ENCODE data around the gene PSMG1.
"Not testable (repeated sequence)": the region's sequence is repeated elsewhere in the genome, so short reads cannot be mapped to it uniquely, and the experiment has no call there.

PSMG1 gene, protein sequence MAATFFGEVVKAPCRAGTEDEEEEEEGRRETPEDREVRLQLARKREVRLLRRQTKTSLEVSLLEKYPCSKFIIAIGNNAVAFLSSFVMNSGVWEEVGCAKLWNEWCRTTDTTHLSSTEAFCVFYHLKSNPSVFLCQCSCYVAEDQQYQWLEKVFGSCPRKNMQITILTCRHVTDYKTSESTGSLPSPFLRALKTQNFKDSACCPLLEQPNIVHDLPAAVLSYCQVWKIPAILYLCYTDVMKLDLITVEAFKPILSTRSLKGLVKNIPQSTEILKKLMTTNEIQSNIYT

DNA sequence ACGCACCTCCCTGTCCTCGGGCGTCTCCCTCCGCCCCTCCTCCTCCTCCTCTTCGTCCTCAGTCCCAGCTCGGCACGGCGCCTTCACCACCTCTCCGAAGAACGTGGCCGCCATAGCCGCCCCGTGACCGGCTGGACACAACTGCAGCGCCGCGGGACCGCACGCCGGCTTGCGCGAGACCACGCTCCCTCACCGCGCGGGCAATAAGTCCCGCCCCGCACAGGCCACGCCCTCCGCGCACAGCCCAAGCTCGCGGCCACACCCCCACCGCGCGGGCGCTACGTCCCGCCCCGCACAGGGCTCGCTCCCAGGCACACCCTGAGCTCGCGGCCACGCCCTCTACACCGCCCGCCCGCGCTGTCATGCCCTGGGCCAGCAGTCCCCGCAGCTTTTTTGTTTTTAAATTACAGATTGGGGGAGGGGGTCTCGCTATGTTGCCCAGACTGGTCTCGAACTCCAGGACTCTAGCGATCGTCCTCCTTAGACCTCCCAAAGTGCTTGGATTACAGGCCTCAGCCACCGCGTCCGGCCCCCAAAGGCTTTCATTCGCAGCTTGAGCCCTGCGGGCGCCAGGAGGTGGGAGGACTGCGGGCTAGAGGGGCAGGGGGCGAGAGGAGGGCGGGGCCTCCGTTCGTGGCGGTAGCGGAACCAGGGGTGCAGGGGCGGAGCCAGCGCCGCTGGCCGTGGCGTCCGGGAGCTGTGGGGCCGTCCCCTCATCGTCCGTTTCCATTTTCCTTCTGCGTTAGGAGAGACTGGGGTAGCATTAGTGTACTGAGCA, at the start of gene PSMG1:
Gene PSMG1, minus strand, starts transcription at position 180 of the 778 bp plus-strand sequence. Its CDS starts 66 bp downstream, at position 114.
- DNase-seq: peak; percentile 97

- DNase-seq: no peak
Measured at GRCh38 chr21:39232861-39233291, 49.6 kb upstream of the PSMG1 start.

- DNase-seq: no peak
Measured at GRCh38 chr21:39224930-39225329, 41.7 kb upstream of the PSMG1 start.

DNA sequence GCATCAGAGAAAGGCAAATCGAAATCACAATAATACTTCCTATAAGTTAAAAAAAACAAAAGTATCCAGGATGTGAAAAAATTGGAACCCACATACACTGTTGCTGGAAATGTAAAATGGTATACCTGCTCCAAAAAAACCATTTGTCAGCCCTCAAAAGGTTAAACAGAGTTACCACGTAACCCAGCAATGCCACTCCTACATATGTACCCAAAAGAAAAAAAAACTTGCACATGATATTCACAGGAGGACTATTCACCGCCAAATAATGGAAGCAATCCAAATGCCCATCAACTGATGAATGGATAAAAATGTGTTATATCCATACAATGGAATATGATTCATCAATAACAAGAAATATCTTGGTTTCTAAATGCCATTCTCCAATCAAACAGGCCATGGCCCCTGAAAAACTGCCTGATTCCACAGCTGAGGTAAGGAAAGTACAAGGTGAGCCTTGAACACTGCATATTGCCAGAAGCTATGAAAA, 38.8 kb upstream of the PSMG1 start:
- no peak for DNase-seq

DNA sequence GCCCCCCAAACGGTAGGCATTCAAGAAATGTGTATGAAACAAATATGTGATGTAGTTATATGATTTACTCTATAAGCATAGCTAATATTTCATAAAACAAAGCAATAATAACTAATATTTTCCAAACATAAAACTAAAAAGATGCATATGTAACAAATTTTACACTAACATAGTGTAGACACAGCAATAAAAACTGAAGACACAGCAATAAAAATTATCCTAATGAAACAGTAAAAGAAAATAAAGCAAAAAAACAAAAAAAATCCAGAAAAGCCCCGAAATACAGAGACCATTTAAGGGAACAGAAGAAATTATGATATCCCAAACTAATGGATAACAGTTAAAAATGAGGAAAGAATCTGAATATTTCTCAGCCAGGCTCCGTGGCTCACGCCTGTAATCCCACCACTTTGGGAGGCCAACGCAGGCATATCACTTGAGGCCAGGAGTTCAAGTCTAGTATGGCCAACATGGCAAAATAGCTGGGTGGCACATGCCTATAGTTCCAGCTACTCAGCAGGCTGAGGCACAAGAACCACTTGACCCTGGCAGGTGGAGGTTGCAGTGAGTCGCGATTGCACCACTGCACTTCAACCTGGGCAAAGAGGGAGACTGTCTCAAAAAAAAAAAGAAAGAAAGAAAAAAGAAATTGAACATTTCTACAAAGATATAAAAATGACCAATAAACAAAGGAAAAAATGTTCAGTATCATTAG, 38.2 kb upstream of the PSMG1 start:
- no peak for DNase-seq

- not testable (repeated sequence) for DNase-seq
Measured at GRCh38 chr21:39220875-39221274, 37.6 kb upstream of the PSMG1 start.

- peak; percentile 4 for DNase-seq
Measured at GRCh38 chr21:39220150-39220549, 36.9 kb upstream of the PSMG1 start.

DNA sequence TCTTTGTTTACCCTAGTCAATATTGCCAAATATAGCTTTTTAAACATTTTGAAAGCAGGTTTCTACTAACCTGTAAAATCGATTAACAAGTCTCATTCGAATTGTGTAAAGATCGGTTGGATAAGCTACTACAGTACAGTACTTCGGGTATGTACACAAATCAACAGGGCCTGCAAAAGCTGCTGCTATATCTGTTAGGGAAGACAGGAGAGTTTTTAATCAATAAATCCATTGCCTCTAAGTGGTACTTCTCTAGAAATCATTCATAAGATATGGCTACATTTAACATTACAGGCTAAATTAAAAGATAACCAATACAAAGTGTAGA, 34.8 kb upstream of the PSMG1 start:
- DNase-seq: no peak

DNA sequence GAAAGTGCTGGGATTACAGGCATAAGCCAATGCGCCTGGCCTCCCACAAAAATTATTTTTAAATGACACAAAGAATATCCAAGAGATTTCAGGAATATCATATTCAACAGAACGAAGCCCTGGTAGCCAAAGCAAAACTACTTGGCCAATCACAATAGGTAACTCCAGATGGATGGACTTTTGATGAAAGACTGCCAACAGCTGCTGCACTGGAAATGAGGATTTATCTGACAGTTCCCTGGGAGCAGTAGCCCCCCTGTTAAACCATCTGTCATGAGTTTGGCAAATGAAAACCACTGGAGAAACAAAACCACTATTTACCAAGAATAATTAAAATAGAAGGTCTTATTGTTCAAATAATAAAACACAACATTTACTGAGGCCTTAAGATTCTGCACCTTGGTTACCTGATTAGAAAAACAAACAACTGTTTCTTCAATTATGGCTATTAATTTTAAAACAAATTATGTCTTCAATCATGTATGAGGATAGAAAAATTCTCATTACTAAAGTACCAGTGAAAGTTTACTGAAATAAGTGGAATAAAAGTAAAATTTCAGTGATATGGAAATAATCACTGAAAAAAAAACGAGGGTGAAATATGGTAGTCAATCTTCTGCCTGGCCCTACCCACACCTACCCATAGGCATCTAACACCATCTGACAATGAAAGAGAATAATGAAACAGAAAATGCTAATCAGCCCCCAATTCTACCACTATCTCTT, 34.3 kb upstream of the PSMG1 start:
- DNase-seq: no peak

DNA sequence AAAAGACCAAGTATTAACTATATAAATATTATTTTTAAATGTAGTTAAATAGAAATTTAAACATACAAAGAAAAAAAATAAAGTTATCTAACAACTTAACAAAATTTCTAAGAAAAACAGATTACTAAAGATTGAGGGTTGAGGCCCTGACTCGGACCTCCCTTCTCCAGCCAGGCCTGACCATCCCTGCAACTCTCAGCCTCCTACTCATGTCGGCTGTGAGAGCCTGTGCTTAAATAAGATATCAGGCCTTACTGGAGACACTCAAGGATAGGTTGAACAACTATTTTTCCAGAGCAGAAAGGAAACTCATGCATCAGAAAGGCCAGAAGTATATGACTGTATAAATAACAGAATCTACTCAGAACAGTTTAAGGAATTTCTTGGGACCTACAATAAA, 33.0 kb upstream of the PSMG1 start:
- DNase-seq: no peak

- no peak for DNase-seq
Measured at GRCh38 chr21:39215078-39215477, 31.8 kb upstream of the PSMG1 start.

DNA sequence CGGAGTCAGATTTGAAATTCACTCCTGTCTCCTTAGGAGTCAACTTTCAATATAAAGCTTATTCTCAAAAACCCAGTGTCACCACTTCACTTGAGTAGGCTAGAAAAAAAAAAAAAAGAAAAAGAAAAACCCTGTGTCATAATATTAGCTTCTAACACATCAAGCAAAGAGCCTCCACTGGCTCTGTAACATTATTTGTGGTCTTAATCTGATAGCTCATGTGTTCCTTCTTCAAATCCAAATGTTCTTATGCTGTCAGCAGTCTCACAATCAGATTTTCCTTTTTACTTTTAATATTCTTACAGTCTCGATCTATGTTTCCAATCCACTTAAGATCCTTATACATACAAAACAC, 26.1 kb upstream of the PSMG1 start:
- DNase-seq: no peak

DNA sequence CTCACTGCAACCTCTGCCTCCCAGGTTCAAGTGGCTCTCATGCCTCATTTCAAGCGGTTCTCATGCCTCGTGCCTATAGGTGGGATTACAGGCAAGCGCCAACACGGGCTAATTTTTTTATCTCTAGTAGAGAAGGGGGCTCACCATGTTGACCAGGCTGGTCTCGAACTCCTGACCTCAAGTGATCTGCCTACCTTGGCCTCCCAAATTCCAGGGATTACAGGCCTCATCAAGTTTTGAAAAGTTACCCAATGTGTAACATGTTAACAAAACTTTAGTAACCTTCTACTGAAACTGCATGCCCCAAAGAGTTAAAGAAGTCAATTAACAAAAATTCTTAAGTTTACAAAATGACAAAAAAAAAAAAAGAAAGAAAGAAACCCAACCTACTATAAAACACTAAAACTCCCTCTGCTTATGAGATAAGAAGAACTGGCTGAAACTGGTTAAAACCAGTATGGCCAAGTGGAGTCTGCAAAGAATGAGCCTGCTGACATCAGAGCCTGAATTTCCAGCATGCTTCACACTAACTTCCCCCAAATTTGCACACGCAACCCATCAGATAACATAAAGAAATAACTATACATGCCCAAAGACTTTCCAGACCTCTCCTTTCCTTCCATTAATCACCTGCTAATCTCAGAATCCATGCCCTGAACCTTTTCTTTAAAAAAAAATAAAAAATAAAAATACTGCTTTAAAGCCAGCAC, 25.5 kb upstream of the PSMG1 start:
- DNase-seq: no peak

GRCh38 chr21:39204134-39204533, 20.9 kb upstream of the PSMG1 start:
- DNase-seq: no peak

- DNase-seq: no peak
Measured at GRCh38 chr21:39198800-39199199, 15.5 kb upstream of the PSMG1 start.

DNA sequence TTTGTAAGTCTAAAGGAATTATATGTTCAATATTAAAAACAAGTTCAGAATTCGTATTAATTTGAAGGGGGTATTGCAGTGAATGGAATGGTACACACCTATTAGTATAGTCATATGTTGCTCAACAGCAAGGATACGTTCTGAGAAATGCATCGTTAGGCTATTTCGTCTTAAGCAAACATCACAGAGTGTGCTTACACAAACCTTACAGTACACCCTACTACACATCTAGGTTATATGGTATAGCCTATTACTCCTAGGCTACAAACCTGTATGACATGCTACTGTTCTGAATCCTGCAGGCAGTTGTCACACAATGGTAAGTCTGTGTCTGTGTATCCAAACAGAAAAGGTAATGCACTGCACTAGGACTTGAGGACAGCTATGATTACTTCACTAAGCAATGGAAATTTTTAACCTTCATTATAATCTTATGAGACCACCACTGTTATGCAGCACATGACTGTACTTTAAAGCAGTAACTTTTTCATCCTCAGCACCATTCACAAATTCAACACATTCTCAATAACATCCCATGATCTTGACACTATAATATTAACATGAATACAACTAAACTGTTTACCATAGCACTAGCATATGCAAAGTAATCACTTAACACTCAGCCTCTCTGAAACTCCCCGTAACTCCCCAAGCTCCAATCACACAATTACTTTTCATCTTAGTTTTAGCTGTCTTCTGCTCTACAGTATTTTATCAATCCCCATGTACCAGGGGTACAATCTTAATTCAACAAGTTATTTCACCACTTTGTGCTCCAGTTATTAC, 14.4 kb upstream of the PSMG1 start:
- no peak for DNase-seq

GRCh38 chr21:39196838-39197237, 13.6 kb upstream of the PSMG1 start:
- no peak for DNase-seq

GRCh38 chr21:39196310-39196709, 13.1 kb upstream of the PSMG1 start:
- no peak for DNase-seq

GRCh38 chr21:39193380-39193779, 10.1 kb upstream of the PSMG1 start:
- no peak for DNase-seq

- DNase-seq: no peak
Measured at GRCh38 chr21:39189857-39190604, 6.8 kb upstream of the PSMG1 start.
